HepG2 (cell line): Measurements from ENCODE around the gene TUT1. TPM values are rescaled to one million over a fixed set of nuclear protein-coding genes. Genes with fewer than 3 reads are reported as not detected.

Experiments
- AGO2 ChIP-seq: fragments of 200-400 bp; formaldehyde crosslinking; optimal IDR thresholded peaks from 2 replicates; pipeline ENCODE3; 2017; ENCODE audit warnings: mild to moderate bottlenecking, low read depth, low read length, moderate library complexity
- AHR ChIP-seq: IDR thresholded peaks from 2 replicates; pipeline ENCODE4 v1.6.1; 2018; ENCODE audit warnings: missing genetic modification reagents, missing compliant biosample characterization
- CREM ChIP-seq, 2 experiments: sonication (generic) in 1 of 2; formaldehyde crosslinking in 1 of 2; IDR thresholded peaks; 2 replicates each; pipeline versions ENCODE4 v1.4.0 to v1.6.1; 2016 to 2020; ENCODE audit warnings: antibody characterized with exemption in 1 of 2, mild to moderate bottlenecking in 1 of 2, missing genetic modification reagents in 1 of 2
- IKZF4 ChIP-seq: sonication (generic); formaldehyde crosslinking; IDR thresholded peaks from 2 replicates; pipeline ENCODE4 v1.5.1; 2020; ENCODE audit warnings: borderline replicate concordance, mild to moderate bottlenecking, low read depth, missing genetic modification reagents; ENCODE audit errors: not compliant biosample characterization
- JUNB ChIP-seq: sonication (generic); formaldehyde crosslinking; IDR thresholded peaks from 2 replicates; pipeline ENCODE4 v1.8.0; 2022; ENCODE audit warnings: missing genetic modification reagents, mild to moderate bottlenecking, borderline replicate concordance
- MTA1 ChIP-seq: sonication (generic); formaldehyde crosslinking; IDR thresholded peaks from 2 replicates; pipeline ENCODE4 v1.4.0; 2020; ENCODE audit warnings: missing genetic modification reagents, mild to moderate bottlenecking, borderline replicate concordance
- NFIC ChIP-seq: IDR thresholded peaks from 2 replicates; pipeline ENCODE4 v1.6.1; 2012; ENCODE audit warnings: mild to moderate bottlenecking, low read length, inconsistent platforms
- RXRA ChIP-seq: sonication (generic); formaldehyde crosslinking; IDR thresholded peaks from 2 replicates; pipeline ENCODE4 v1.5.1; 2020; ENCODE audit warnings: missing genetic modification reagents
- SIX1 ChIP-seq: sonication (generic); formaldehyde crosslinking; IDR thresholded peaks from 2 replicates; pipeline ENCODE4 v1.4.0; 2020; ENCODE audit warnings: missing genetic modification reagents, borderline replicate concordance
- ZBTB8A ChIP-seq: sonication (generic); formaldehyde crosslinking; IDR thresholded peaks from 2 replicates; pipeline ENCODE4 v1.4.0; 2020; ENCODE audit warnings: mild to moderate bottlenecking, low read depth, missing genetic modification reagents, borderline replicate concordance
- ZNF207 ChIP-seq: fragments of 450-650 bp; IDR thresholded peaks from 2 replicates; pipeline ENCODE4 v1.6.1; 2016; ENCODE audit warnings: antibody characterized with exemption, borderline replicate concordance
- ZNF335 ChIP-seq: sonication (generic); formaldehyde crosslinking; IDR thresholded peaks from 2 replicates; pipeline ENCODE4 v1.4.0; 2020; ENCODE audit warnings: missing genetic modification reagents
- ZNF619 ChIP-seq: sonication (generic); formaldehyde crosslinking; IDR thresholded peaks from 2 replicates; pipeline ENCODE4 v1.4.0; 2020; ENCODE audit warnings: mild to moderate bottlenecking, missing genetic modification reagents
- ZNF841 ChIP-seq: sonication (generic); formaldehyde crosslinking; IDR thresholded peaks from 2 replicates; pipeline ENCODE4 v1.8.1; 2023; ENCODE audit warnings: missing genetic modification reagents, borderline replicate concordance
- polyA plus RNA-seq, 8 experiments: library from polyadenylated mRNA; depleted of rRNA in 3 of 8; stranded (reverse) in 7 of 8; unstranded in 1 of 8; fragments of >200 nt; fragmentation: Illumina TruSeq in 4 of 8; extraction: Trizol in 4 of 8; gene quantifications; 2 replicates each; pipeline versions ENCODE4 v1.2.1 to v1.2.3, GENCODE V29; 2011 to 2016; ENCODE audit warnings: low read depth in 4 of 8, missing spikeins in 1 of 8, mixed read lengths in 1 of 8; ENCODE audit not compliant: insufficient read depth in 1 of 8
- total RNA-seq, 5 experiments: library from RNA; depleted of rRNA; stranded (reverse); fragments of >200 nt; fragmentation: Illumina TruSeq; extraction: Trizol; gene quantifications; 2 replicates each; pipeline ENCODE4 v1.2.3, GENCODE V29; 2016; ENCODE audit warnings: low read depth in 1 of 5
- TF ChIP-seq, protein P1 (sequence below): sonication (generic); formaldehyde crosslinking; IDR thresholded peaks from 2 replicates; pipeline ENCODE4 v1.4.0; 2020; ENCODE audit warnings: low read depth, mild to moderate bottlenecking, missing genetic modification reagents
- TF ChIP-seq, protein P2 (sequence below): sonication (generic); formaldehyde crosslinking; IDR thresholded peaks from 2 replicates; pipeline ENCODE4 v1.4.0; 2020; ENCODE audit warnings: missing genetic modification reagents, borderline replicate concordance
- TF ChIP-seq, protein P3 (sequence below): sonication (generic); formaldehyde crosslinking; conservative IDR thresholded peaks from 2 replicates; pipeline ENCODE4 v1.8.1; 2023; ENCODE audit warnings: missing genetic modification reagents
- TF ChIP-seq, protein P4 (sequence below): conservative IDR thresholded peaks from 2 replicates; pipeline ENCODE4 v1.6.1; 2018; ENCODE audit warnings: missing genetic modification reagents

TUT1 gene
- total and polyA plus RNA-seq, 2 of the 13 experiments (the other 11 are each of a cell fraction or from before 2014, with no cell fraction given): 9.7 to 14.3 TPM

DNA sequence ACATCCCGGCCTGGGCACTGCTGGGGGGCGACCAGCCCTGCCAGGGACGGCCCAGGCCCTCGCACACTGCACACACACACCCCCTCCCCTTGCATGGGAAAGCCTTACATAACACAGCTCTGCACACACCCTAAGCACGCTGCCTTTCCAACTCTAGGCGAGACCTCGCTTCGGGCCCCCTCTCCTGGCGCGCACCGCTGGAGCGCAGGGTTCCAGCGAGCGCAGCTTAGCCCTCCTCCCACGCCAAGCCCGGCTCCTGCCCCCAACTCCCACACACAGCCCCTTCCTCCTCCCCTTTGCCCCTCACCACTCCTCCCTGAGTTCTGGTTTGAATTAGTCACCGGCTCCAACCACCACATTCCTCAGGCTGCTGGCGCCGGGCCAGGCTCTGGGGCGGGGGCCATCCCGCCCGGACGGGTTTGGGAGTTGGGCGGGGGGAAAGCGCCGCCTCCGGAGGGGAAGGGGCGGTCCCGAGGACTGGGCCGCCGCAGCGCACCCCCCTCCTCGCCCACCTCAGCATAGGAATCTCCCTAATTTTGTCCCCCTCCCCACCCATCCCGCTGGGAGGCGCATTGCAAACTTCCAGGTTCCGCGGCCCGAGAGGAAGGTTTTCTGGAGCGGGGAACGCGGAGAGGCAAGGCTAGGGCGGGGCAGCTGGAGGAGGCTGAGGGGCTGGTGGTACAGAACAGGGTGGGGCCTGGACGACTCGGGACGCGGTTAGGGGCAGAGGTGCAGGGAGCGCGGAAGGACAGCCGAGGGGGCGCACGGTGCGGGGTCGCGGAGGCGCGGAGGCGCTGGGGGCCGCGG, 45.7 kb downstream of the TUT1 start (continued):
- TF ChIP-seq ZNF207 (no peak), MTA1 (0 out of 2 replicates have a peak, but pooled peaks have one; percentile 46), CREM (IDR thresholded peaks at IDR 0.05) (no peak), CREM (CRISPR knock-in tag; IDR thresholded peaks at IDR 0.05) (no peak), RXRA (CRISPR knock-in tag) (0 out of 2 replicates have a peak, but pooled peaks have one; percentile 12), ZNF619 (no peak), ZNF841 (no peak), ZBTB8A (CRISPR knock-in tag) (no peak), AGO2 (peak; percentile 68), NFIC (peak; percentile 77; the same call in 1 of the 2 replicates), SIX1 (CRISPR knock-in tag) (0 out of 2 replicates have a peak, but pooled peaks have one; percentile 13), IKZF4 (CRISPR knock-in tag) (peak; percentile 84), ZNF335 (CRISPR knock-in tag) (0 out of 2 replicates have a peak, but pooled peaks have one; percentile 32), AHR (no peak; the same call in 1 of the 2 replicates), JUNB (CRISPR knock-in tag) (peak; percentile 50; the same call in 1 of the 2 replicates)
- TF ChIP-seq, protein P1, sequence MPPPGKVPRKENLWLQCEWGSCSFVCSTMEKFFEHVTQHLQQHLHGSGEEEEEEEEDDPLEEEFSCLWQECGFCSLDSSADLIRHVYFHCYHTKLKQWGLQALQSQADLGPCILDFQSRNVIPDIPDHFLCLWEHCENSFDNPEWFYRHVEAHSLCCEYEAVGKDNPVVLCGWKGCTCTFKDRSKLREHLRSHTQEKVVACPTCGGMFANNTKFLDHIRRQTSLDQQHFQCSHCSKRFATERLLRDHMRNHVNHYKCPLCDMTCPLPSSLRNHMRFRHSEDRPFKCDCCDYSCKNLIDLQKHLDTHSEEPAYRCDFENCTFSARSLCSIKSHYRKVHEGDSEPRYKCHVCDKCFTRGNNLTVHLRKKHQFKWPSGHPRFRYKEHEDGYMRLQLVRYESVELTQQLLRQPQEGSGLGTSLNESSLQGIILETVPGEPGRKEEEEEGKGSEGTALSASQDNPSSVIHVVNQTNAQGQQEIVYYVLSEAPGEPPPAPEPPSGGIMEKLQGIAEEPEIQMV (CRISPR knock-in tag): no peak
- TF ChIP-seq, protein P2, sequence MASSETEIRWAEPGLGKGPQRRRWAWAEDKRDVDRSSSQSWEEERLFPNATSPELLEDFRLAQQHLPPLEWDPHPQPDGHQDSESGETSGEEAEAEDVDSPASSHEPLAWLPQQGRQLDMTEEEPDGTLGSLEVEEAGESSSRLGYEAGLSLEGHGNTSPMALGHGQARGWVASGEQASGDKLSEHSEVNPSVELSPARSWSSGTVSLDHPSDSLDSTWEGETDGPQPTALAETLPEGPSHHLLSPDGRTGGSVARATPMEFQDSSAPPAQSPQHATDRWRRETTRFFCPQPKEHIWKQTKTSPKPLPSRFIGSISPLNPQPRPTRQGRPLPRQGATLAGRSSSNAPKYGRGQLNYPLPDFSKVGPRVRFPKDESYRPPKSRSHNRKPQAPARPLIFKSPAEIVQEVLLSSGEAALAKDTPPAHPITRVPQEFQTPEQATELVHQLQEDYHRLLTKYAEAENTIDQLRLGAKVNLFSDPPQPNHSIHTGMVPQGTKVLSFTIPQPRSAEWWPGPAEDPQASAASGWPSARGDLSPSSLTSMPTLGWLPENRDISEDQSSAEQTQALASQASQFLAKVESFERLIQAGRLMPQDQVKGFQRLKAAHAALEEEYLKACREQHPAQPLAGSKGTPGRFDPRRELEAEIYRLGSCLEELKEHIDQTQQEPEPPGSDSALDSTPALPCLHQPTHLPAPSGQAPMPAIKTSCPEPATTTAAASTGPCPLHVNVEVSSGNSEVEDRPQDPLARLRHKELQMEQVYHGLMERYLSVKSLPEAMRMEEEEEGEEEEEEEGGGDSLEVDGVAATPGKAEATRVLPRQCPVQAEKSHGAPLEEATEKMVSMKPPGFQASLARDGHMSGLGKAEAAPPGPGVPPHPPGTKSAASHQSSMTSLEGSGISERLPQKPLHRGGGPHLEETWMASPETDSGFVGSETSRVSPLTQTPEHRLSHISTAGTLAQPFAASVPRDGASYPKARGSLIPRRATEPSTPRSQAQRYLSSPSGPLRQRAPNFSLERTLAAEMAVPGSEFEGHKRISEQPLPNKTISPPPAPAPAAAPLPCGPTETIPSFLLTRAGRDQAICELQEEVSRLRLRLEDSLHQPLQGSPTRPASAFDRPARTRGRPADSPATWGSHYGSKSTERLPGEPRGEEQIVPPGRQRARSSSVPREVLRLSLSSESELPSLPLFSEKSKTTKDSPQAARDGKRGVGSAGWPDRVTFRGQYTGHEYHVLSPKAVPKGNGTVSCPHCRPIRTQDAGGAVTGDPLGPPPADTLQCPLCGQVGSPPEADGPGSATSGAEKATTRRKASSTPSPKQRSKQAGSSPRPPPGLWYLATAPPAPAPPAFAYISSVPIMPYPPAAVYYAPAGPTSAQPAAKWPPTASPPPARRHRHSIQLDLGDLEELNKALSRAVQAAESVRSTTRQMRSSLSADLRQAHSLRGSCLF (CRISPR knock-in tag): no peak
- TF ChIP-seq, protein P3, sequence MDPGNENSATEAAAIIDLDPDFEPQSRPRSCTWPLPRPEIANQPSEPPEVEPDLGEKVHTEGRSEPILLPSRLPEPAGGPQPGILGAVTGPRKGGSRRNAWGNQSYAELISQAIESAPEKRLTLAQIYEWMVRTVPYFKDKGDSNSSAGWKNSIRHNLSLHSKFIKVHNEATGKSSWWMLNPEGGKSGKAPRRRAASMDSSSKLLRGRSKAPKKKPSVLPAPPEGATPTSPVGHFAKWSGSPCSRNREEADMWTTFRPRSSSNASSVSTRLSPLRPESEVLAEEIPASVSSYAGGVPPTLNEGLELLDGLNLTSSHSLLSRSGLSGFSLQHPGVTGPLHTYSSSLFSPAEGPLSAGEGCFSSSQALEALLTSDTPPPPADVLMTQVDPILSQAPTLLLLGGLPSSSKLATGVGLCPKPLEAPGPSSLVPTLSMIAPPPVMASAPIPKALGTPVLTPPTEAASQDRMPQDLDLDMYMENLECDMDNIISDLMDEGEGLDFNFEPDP (CRISPR knock-in tag): 0 out of 2 replicates have a peak, but pooled peaks have one; percentile 66
- TF ChIP-seq, protein P4, sequence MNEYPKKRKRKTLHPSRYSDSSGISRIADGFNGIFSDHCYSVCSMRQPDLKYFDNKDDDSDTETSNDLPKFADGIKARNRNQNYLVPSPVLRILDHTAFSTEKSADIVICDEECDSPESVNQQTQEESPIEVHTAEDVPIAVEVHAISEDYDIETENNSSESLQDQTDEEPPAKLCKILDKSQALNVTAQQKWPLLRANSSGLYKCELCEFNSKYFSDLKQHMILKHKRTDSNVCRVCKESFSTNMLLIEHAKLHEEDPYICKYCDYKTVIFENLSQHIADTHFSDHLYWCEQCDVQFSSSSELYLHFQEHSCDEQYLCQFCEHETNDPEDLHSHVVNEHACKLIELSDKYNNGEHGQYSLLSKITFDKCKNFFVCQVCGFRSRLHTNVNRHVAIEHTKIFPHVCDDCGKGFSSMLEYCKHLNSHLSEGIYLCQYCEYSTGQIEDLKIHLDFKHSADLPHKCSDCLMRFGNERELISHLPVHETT (CRISPR knock-in tag): no peak
